GM19240 (cell line): ENCODE data around the gene CLIP3.
"Not testable (repeated sequence)": the region's sequence is repeated elsewhere in the genome, so short reads cannot be mapped to it uniquely, and the experiment has no call there.

Experiments used
- DNase-seq: peaks from one replicate; pipeline ENCODE4 v3.0.0; 2011; ENCODE audit warnings: low spot score; ENCODE audit not compliant: insufficient read length

CLIP3 gene

GRCh38 chr19:36032251-36033104, at the start of gene CLIP3:
CLIP3 (minus strand) TSS chr19:36032873; CDS start chr19:36032357, 516 bp downstream.
- DNase-seq = peak; percentile 55

DNA sequence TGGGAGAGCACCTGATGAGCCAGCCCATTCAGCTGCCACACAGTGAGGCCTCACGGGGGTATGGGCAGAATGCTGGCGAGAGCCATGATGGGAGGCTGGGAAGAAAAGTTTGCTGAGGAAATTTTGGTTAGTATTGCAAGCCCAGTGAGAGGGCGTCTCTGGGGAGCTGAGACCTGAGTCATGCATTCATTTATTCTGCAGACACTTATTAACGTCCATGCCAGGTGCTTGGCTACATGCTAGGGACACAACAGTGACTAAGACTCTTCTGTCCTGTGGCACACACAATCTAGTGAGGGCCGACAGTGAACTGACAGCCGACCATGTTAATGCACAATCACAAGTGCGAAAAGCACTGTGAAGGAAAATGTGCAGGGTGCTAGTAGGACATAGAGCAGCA, 49.2 kb upstream of the CLIP3 start:
- no peak for DNase-seq

- DNase-seq = no peak
These were observed 48.7 kb upstream of the CLIP3 start for GRCh38 chr19:36081385-36081784.

- DNase-seq = no peak
These were observed 46.8 kb upstream of the CLIP3 start for GRCh38 chr19:36079389-36079945.

DNA sequence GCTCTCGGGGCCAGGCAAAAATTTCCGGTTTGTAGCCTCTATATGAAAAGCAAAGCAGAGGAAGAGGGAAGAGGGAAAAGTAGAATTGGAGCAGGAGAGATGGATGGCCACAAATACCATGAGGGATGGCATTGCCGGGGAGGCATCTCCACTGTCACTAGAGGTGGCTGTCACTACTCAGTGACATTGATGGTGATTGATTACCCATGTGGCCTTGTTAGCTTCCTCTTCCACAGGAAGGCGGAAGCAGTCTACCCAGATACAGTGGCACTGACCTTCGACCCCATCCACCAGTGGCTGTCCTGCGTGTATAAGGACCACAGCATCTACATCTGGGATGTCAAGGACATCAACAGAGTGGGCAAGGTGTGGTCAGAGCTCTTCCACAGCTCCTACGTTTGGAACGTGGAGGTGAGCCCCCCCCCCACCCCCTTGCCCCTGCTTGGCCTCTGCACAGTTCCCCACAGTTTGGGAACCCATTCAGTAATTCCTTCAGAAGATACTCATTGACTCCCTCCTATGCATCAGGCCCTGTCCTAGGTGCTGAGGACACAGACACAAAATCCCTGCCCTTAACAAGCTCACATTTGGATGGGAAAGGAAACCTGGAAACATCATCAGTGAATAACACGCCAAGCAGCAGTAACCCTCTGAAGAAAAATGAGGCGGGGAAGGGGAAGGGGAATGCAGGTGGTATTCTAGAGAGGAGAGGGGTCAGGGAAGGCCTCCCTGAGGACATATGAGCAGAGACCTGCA, 40.6 kb upstream of the CLIP3 start:
- DNase-seq = no peak

- DNase-seq = no peak
These were observed 39.4 kb upstream of the CLIP3 start for GRCh38 chr19:36072081-36072480.

GRCh38 chr19:36068810-36069499, 36.3 kb upstream of the CLIP3 start:
- DNase-seq = not testable (repeated sequence)

GRCh38 chr19:36067681-36068080, 35.0 kb upstream of the CLIP3 start:
- DNase-seq = no peak

- DNase-seq = no peak
These were observed 32.2 kb upstream of the CLIP3 start for GRCh38 chr19:36064826-36065225.

DNA sequence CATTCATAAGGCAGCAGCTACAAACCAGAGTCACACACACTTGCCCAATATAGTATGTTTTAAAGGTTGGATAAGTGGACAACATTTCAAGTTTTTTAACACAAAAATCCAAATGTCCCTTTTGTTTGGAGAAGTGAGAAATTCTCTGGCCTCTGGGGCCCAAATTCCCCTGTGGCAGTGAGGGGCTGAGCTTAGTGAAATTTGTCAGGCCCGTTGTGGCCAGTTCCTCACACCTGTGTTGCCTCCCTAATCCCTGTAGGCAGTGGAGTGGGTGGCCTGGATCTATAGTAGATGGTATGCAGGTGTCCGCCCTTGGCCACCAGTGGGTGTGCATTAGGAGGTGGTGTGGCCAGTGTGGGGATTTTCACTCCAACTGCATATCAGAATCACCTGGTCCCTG, 28.7 kb upstream of the CLIP3 start:
- no peak for DNase-seq

GRCh38 chr19:36060430-36060829, 27.8 kb upstream of the CLIP3 start:
- DNase-seq = no peak

- DNase-seq = no peak
These were observed 26.7 kb upstream of the CLIP3 start for GRCh38 chr19:36059180-36059910.

- no peak for DNase-seq
These were observed 26.0 kb upstream of the CLIP3 start for GRCh38 chr19:36058481-36059179.

- peak; percentile 92 for DNase-seq
These were observed 22.3 kb upstream of the CLIP3 start, which contains the start of gene WDR62 for GRCh38 chr19:36054733-36055686. WDR62 (plus strand) TSS chr19:36054897; CDS start chr19:36054972, 75 bp downstream.

DNA sequence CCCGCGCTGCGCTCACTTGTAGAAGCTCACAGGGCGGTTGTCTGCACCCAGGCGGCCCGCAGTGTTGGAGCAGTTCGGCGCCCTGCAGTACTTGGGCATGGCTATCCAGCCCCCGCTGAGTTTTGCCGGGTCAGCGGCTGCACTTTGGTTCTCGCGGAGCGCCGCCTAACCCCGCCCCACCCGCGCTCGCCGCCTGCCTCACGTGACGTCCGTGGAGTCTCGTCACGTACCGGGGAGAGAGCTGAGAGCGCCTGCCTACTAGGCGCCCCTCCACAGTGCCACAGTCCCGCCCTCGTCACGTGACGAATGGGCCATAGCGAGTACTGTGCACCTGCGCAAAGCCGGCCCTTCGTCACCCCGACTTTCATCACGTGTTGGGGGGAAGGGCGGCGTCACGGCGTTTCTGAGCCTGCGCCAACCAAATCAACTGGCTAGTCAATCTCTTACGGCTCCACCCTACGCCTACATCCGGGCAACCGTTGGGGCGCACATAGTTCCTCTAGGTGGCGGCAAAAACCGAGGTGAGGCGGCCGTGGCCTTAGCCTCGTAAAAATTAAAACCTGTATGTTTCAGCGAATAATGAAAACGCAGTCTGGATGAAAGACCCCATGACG, 21.6 kb upstream of the CLIP3 start, which contains the start of gene THAP8:
TSS of gene THAP8 (minus strand) at position 167 of the 614 bp plus-strand sequence. CDS start at position 99, 68 bp downstream.
- DNase-seq = peak; percentile 97

DNA sequence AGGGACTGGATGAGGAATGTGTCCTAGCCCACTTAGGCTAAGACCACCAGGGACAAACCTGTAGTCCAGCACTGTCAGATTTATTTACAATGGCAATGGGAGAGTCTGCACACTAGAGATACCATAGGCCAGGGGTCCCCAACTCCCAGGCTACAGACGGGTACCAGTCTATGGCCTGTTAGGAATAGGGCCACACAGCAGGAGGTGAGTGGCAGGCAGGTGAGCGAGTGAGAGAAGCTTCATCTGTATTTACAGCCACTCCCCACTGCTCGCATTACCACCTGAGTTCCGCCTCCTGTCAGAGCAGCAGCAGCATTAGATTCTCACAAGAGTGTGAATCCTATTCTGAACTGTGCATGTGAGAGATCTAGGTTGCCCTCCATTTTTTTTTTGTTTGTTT, 19.0 kb upstream of the CLIP3 start:
- DNase-seq = no peak

DNA sequence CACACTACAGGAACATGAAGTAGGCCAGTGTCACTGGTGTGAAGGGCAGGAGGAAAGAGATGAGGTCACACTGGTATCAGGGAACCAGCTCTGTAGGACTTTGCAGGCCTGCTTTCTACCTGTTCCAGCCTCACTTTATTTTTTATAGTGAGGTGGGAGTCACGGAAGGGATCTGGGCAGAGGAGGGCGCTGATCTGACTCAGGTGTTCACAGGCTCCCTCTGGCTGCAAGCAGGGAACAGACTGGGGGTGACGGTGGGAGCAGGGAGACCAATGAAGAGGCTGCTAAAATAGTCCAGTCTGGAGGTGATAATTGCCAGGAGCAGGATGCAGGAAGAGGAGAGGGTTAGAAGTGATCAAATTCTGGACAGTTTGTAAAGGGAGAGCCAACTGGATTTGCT, 18.6 kb upstream of the CLIP3 start:
- DNase-seq = no peak

GRCh38 chr19:36049080-36049698, 16.5 kb upstream of the CLIP3 start:
- DNase-seq = no peak
